Raji (cell line): ENCODE data around the gene LPIN1.

Experiments used
- POLR2A ChIP-seq: IDR thresholded peaks from 2 replicates; pipeline ENCODE4 v1.6.1; 2011; ENCODE audit warnings: low read depth, low read length, control low read depth; ENCODE audit not compliant: insufficient read depth

Gene LPIN1

GRCh38 chr2:11766016-11766415 lies 19.6 kb downstream of the LPIN1 start:
- no peak for TF ChIP-seq POLR2A

GRCh38 chr2:11767779-11768178 lies 21.3 kb downstream of the LPIN1 start:
- TF ChIP-seq POLR2A = no peak

- TF ChIP-seq POLR2A = no peak
Measured at GRCh38 chr2:11768946-11769345, 22.5 kb downstream of the LPIN1 start.

DNA sequence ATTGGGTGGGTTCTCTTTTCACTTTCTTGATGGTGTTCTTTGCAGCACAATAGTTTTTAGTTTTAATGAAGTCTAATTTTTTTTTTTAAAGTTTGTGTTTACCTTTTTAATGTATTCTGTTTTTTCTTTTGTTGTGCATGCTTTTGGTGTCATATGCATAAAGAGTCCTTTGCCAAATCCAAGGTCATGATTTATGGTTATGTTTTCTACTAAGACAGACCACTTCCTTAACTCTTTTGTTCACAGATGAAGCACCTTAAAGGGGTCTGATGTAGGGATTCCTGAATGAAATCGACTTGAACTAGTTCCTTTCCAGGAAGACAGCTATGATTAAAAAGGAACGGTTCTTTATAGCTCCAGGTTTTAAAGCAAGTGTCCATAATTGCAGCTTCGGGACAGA lies 23.1 kb downstream of the LPIN1 start:
- TF ChIP-seq POLR2A = no peak

GRCh38 chr2:11770531-11771188 lies 24.2 kb downstream of the LPIN1 start:
- no peak for TF ChIP-seq POLR2A

DNA sequence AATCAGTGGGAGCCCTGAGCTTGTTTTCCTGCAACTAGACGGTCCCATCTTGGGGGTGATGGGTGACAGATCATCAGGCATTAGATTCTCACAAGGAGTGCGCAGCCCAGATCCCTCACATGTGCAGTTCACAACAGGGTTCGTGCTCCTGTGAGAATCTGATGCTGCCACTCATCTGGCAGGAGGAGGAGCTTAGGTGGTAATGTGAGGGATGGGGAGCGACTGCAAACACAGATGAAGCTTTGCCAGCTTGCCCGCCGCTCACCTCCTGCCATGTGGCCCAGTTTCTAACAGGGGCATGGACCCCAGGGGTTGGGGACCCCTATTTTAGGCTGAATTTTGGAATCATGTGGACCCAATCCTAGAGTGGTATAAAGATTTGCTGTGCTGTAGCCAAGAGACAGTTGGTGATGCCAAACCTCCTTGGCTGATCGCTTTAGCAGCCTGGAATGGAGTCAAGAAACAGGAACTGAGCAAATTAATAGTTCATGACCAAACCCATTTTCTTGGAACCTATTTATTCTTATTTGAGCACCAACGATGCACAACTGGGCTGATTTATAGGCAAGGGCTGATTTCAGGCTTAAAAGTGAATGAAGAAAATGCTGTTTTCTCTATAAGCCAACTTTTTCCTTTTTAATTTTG lies 25.7 kb downstream of the LPIN1 start:
- no peak for TF ChIP-seq POLR2A

- no peak for TF ChIP-seq POLR2A
Measured at GRCh38 chr2:11773111-11773510, 26.7 kb downstream of the LPIN1 start.

DNA sequence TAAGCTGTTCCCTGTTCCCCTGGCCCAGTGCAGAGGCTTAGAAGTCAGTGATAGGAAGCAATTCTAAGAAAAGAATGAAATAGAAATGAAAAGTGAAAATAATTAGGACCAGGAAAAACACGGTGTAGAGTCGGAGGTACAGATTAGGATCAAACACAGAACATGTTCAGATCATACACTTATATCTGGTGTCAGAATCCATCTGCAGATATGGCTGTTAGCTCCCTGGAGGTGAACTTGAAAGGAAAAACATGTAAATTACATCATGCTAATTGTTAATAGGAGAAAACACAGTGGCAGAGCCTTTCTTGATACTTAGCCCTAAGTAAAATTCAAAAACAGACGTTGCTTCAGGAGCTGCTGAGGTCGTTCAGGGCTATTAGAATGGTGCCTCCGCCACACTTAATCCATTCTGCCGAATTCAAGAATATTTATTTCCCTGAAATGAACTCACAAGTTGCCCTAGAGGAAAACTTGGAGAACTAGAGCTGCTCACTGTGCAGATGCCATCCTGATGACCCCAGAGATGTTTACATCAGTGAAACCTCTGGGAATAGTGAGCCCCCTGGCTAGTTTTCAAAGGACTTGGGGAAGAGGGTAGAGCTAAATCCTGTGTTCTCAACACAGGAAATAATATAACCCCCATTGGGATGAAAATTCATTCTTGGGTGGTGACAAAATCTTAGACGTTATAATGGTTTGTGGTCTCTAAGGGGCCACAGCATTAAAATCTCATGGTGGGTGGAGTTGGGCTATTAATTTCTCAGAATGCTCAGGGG lies 27.5 kb downstream of the LPIN1 start:
- TF ChIP-seq POLR2A = no peak

GRCh38 chr2:11774600-11774999 lies 28.2 kb downstream of the LPIN1 start:
- TF ChIP-seq POLR2A = no peak

GRCh38 chr2:11775384-11775783 lies 29.0 kb downstream of the LPIN1 start:
- no peak for TF ChIP-seq POLR2A

DNA sequence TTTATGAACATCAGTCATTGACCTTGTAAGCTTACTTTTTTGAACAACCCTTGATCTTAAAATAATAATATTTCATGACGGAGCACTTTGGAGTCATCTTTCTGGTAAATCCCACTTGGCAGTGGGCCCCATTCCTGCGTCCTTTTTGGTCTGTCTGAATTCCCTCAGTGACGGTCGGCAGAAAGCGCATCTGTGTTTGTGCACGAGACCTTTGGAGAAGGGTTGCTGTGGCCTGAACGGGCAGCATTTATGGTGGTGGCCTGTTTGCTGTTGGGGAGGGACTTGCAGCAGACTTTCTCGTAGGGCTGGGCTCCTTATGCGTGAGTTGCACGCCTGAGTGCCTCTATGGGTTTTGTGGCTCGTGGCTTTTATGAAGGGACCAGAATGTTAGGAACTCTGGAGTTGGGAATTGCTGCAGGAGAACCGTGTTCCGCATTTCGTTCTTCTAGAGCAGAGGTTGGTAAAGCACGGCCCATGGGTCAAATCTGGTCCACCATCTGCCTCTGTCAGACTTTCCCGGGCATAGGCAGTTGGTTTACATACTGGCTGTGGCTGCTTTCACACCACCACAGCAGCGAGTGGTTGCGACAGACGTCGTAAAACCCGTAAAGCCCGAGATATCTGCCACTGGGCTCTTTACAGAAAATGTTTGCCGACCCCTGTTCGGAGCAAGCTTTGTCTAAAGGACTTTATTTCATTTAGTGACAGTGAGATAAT lies 30.8 kb downstream of the LPIN1 start:
- TF ChIP-seq POLR2A = no peak

DNA sequence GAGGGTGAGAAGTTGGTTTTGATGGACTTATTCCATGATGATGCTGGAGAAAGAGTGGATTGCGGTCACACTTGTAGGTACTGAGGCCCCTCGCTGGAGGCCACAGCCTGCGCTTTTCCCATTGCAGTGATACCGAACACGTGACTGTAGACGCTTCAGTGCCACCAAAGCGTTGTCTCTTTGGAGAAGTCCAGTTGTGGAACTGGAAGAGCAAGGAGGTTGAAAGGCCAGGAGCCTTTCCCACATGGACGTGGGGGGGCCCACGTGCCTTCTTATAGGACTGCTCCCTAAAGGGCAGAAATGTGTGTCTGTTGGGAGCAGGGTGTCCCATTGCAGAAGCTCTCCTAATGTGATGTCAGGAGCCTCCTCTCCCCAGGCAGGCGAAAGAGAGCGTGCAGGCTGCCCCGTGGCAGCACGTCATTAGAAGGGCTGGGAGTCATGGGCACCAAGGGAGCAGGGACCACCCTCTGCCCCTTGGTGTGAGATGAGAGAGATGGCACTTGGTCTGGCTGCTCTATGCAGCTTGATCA lies 31.5 kb downstream of the LPIN1 start:
- no peak for TF ChIP-seq POLR2A

DNA sequence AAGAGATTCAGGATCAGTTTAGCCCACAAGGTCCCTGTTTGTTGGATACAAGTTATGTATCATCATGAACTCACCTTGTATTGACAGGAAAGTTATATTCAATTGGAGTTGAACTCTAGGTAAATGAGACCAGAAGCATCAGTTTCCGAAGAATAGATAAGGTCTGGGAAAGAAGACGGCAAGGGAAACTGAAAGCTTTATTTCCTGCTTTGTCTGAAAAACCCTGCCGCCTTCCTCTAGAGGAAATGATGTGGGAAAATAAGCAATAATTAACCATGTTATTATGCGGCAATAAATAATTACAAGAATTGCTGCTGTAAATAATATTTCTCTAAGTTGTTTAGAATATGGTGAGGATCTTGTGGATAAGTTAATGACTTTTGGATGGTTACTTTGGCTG lies 32.0 kb downstream of the LPIN1 start:
- TF ChIP-seq POLR2A = no peak

GRCh38 chr2:11778923-11779757 lies 32.7 kb downstream of the LPIN1 start:
- TF ChIP-seq POLR2A = no peak
